Measurements from ENCODE around the gene LSM3.
A peak's percentile ranks its signal among the peaks of the same experiment; 100 is the strongest.

The LSM3 gene

DNA sequence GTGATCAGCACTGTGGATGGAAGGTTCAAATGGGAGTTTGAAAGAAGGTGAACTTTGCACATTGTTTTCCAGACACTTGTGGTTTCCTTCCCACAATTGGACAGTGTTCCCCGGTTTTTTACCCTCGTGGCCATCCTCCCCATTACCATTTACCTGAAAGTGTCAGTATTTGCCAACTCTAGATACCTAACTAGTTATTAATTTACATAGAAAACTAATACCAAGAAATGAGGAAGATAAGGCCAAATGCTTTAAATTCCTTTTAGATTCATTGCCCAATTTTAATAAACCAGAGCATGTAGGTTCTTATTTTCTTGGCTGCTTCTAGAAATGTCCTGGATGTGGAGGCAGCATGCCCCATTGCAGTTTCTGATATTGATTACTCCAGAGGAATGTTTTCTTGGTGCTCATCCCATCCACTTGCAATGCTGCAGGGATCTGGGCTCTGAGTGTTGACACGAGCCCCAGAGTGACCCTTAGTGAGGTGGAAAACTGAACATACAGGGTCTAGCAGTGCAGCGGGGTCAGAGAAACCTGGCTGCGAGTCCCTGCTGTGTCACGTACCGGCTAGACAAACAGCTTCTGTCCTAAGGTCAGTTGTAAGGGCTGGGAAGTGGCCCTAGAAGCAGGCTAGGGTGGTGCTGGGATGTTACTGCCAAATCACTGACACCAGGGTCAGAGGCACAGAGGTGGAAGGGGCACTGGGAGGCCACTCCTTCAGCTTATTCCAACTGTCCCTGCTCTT, 23.5 kb downstream of the LSM3 start:
- no peak for DNase-seq

DNA sequence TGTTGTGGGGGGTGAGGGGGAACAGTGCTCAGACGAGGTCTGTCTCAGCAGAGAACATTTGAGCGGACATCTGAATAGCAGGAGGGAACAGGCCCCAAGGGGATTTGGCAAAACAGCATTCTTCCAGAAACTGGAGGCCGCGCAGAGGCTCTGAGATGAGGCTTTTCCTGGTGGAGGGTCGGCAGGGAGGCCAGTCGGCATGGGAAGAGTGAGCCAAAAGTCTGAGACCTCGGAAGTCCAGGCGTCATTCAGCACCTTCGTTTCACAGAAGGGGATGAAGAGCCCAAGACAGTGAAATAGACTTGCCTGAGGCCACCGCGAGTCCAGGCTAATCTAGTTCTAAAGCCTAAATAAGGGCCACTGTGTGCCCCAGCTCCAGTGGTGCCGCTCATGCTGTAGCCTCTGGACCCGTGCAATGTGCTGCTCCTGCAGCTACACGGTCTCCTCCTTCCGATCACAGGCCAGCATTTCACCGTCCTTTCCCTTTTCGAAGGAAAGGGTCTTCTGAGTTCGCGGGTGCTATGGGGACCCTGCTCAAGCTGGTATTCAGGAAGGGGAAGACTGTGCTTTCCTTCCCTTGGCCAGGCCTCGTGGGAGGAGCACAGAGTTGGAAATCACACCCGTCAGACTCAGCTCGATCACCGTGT, 24.4 kb downstream of the LSM3 start:
- no peak for DNase-seq

DNA sequence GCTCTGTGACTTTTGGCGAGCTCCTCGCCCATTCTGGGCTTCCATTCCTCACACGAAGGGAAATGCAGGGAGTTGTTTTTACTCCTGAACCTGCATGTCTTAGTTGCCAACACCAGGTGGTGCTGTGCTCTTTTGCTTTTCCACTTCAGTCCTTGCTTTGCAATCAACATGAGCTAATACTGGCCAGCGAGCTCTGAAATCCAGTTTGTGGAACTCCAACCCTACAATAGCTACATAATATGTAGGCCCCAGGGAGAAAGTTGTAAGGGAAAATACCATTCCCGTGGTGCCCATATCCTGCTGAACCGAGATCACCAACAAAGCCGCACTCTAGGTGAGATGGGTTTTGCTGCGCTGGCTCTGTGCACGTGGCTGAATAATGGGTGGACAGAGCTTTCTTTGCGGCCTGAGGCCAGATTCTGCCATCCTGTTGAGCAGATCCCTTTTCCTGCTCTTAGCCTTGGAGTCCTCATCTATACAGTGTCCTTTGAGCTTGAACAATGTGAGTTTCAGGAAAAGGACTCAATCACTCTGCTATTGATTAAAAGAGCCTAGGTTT, 25.0 kb downstream of the LSM3 start:
- DNase-seq = peak; percentile 20

DNA sequence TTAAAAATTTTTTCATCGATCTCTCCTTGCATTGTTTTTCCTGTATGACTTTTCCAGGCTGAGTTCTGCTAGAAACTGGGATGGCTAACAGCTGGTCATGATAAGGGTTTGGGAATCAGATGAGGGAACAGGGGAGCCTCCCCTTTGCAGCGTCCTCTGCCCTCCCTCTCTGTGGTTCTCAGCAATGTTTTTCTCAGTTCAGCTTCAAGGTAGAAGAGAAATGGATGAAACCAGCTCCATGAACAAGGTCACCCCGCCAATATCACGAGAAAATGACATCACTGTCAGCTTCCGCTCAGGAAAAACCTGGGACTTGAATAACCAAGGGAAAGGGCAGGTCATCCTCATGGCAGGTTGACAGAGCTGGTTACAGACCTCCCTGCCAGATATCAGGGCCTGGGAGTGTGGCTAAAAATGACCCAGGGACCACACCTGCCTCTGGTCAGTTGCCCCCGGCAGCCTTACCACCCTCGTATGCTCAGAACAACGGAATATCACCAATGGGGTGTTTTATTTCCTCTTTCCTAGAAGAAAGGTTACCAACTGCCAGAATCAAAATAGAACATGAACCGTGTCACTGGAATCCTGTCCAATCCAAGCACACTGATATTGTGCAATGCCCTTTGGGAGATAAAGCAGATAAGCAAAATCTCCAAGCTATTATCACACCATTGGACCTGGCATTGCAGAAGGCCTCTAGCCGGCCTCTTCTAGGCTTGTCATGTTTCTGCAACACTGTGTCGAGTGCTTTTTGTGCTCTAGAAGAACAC, 26.1 kb downstream of the LSM3 start:
- DNase-seq = no peak

DNA sequence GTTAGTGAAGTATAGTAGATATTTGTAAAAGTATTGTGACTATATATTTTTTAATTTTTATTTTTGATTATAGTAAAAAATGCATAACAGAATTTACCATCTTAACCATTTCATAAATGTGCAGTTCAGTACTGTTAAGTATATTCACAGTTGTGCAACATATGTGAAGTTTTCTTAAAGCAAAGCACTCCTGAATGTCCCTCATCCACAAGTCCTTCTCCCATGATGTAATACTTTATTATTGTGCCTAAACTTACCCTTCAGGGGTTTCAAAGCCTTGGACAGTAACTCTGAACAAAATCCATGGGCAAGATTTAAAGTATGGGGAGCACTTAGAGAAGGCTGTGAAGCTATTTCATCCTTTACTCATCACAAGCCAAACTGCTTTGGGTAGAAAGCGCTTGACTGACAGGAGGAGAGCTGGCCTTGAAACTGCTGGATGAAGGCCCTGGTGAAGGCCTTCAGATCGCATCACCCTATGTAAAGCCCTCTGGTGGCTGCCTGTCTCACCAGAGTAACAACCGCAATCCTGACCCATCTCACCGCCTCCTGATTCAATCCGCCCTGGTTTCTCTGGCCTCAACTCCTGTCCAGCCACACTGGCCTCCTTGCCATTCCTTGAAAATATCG, 28.0 kb downstream of the LSM3 start:
- no peak for DNase-seq

DNA sequence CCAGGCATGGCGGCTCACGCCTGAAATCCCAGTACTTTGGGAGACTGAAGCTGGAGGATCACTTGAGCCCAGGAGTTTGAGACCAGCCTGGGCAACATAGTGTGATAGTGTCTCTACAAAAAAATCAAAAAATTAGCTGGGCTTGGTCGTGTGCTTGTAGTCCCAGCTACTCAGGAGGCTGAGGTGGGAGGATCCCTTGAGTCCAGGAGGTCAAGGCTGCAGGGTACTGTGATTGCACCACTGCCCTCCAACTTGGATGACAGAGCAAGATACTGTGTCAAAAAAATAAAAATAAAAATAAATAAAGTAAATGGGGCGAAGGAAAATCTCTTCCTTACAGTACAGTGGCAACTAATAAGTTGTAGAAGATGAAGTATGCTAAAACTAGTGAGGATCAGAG, 29.6 kb downstream of the LSM3 start:
- DNase-seq = no peak

DNA sequence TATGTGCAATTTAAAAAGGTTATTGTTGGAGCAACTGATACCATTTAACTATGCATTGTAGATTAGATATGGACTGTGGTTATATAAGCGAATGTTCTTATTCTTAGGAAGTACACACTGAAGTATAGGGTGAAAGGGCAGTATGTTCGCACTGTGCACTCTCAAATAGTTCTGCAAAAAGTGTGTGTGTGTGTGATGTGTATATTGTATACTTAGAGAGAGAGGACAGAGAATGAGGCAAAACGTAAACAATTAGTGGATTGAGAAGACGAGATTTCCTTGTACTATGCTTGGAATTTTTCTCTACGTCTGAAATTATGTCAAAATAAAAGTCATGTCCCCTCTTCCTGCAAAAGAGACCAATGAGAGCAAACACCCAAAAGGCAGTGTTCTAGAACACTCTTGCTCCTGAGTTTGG, 30.4 kb downstream of the LSM3 start:
- DNase-seq = no peak

DNA sequence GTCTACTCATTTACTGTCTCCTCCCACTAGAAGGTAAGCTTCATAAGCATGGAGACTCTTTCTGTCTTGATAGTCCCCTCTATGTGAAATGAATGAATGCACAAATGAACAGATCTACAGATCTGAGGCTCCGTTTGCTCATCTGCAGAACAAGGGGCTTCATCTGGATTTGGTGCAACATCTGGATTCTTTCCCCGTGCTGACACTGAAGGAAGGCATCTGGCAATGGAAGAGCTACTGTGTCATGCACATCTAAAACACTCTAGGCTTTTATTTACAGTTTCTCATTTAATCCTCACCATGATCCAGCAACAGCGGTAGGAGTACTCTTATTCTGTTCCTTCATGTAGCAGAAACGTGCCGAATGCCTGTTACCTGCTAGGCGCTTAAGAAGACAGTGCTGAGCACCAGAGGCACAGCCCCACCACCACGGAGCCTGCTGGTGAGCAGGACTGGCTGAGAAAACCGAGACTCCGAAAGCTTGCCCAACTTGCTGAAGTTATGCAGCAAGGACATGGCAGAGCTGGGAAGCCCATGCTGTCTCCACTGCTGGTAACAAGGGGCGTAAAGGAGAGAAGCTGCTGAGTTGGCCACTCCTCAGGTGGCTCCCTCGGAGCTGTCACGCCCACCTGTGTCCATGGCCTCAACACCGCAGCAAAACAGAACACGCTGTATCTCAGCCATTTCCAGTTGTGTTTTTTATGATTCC, 31.1 kb downstream of the LSM3 start:
- no peak for DNase-seq

DNA sequence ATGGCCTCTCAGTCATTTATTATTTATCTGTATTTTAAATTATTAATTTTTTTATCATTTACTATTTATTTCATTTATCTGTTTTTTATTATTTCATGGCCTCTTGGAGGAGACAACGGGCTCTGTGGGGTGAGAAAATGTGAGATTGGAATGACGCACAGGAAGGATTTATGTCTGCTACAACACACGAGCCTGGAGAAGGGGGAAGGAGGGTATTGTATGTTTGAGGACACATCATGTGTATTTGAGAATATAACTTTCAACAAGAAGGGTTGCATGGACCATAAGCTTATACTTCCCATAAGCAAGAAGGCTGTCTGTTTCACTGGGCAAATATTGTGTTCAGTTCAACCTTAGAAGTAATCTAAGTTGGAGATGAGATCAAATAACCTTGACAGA, 31.7 kb downstream of the LSM3 start:
- DNase-seq = no peak

DNA sequence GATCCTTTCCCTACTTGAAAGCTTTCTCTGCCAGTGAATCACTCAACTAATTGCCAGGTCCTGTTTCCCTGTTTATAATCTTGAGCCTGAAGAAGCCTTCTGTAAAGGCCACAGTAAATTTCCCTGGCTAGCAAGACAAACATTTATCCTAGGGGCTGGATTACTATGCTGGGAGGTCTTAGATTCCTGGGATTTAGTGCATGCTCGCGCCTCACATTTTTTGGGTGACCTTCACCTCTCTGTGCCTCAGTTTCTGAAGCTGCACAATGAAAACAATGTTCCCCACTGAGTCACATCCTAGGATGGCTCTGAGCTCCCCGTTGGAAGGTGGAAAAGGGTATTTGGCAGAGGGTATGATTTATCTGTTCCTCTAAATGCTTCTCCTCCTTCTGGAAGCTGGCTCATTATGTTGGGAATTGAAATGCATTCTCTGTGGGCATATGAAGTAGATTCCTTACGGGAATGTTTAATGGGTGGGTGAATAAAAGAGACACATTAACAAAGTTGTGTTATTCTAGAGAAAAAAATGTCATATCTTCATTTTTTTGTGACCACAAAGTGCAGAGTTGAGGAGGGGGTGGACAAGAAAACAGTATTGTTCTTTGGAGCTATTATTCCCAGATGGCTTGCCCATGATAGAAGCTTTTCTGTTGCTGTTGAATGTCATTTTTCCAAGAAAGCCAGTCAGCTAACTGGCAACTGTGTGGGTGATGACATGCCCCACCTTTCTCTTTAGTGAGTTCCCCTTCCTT, 32.4 kb downstream of the LSM3 start:
- DNase-seq = no peak

DNA sequence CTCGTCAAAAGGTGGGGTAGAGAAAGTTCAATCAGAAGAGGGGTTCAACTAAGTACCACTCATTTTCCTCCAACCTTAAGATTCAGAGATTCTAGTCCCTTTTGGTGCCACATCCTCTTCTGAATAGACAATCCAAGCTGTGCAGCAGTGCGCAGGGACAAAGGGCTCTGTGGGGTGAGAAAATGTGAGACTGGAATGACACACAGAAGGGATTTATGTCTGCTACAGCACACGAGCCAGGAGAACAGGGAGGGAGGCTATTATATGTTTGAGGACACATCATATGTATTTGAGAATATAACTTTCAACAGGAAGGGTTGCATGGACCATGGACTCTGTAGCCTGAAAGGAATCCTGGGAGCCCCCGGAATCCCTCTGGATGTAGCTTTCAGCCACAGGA, 33.0 kb downstream of the LSM3 start:
- no peak for DNase-seq

DNA sequence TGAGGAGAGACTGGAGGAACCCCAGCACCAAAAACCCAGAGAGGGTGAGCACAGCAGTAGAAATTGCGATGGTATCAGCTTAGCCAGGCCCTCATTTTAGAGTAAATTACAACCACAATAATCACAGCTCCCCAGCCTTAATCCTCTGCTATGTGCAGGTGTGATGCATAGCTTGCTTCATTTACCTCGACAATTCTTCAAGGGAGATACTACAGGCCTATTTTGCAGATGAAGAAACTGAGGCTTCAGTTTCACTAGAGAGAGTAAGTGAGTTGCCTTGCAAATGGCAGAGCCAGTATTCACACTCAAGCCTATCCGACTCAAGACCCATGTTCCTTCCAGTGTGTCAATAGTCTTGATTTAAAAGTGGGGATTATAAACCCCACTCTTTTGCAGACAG, 33.4 kb downstream of the LSM3 start:
- DNase-seq = no peak

DNA sequence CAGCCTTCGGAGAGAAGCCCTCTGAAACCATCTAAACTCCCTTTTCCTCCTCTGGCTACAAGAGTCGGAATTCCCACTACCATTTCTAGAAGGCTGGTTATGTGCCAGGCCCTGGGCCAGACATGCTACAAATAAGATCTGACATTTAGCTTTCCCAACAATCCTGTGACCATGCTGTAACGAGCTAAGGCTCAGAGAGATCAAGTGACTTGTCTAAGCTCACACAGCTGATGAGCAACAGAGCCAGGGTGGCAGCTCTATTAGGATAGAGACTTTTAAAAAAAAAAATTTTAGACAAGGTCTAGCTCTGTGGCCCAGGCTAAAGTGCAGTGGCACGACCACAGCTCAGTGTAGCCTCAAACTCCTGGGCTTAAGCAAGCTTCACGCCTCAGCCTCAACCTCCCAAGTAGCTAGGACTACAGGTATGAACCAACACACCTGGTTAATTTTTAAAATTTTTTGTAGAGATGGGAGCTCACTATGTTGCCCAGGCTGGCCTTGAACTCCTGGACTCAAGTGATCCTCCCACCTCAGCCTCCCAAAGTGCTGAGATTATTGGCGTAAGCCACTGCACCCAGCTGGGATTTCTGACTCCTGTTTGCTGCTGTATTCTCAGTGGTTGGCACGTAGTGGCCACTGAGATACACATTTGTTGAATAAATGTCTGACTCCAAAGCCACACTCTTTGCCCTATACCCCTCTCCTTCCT, 34.6 kb downstream of the LSM3 start:
- no peak for DNase-seq

DNA sequence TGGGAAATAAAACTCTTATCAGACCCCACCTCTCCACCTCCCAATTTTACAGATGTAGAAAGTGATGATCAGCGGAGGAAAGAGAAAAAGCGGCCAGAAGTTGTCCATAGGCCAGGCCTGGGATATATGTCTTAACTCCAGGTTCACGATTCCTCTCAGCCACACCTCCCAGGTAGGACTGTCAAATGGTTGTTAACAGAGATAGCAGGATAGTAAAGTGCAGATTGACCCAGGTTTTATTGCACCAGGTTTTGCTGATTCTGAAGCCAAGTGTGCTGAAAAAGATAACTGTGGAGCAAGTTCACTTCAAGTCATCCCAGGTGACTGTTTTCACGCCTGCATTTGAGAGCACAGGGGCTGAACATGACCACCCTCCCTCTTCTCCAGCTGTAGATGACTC, 36.1 kb downstream of the LSM3 start:
- DNase-seq = no peak

DNA sequence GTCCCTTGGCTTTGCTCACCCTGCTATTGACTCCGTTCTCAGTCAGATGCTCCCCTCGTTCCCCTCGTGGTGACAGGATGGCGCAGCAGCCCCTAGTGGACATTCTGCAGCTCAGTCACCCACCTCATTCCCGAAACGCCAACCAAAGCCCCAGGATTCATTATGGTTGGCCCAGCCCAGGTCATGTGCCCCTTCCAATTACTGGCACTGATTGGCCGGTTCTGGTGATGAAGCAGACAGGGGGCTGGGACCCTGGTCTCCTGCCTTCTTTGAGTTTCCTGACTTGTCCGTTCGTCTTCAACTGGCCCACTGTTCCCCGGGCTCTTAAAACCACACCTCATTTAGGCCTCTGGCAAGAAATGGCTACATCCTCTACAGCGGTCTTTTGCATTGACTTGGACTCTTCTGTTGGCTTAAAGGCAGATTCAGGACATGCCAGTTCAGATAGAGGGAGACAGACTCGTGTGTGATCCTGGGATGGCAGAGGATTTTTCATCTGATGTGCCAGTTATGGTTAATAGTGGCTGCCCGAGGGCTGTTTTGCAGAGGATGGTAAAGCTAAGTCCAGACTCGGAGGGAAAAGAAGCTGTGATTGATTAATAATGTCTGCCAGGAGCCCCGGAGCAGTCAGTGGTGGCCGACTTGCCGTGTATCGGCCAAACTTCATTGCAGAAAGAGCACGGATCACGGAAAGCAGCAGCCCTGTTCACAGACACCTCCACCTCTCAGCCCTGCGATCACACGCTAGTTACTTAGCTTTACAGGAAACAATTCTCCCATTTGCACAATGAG, 37.8 kb downstream of the LSM3 start:
- DNase-seq = peak; percentile 83

DNA sequence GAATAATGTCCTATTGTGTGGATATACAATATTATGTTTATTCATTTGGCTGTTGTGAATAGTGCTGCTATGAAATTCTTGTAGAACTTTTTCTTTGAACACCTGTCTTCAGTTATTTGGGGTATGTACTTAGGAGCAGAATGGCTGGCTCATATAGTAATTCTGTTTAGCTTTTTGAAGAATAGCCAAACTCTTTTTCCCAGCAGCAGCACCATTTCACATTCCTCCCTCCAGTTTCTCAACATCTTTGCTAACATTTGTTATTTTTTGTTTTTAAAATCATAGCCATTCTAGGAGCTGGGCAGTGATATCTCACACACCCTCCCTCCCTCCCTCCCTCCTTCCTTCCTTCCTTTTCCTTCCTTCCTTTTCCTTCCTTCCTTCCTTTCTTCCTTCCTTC, 39.7 kb downstream of the LSM3 start:
- no peak for DNase-seq

DNA sequence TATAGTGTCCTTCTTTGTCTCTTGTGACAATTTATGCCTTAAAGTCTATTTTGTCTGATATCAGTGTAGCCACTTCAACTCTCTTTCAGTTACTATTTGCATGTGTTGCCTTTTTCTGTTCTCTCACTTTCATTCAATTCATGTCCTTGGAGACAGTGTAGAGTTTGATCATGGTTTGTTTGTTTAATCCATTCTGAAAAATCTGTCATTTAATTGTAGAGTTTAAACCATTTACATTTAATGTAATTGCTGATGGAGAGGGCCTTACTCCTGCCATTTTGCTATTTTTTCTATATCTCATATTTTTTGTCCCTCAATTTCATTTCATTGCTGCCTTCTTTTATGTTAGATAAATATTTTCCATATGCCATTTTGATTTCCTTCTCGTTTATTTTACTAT, 42.3 kb downstream of the LSM3 start:
- DNase-seq = no peak

DNA sequence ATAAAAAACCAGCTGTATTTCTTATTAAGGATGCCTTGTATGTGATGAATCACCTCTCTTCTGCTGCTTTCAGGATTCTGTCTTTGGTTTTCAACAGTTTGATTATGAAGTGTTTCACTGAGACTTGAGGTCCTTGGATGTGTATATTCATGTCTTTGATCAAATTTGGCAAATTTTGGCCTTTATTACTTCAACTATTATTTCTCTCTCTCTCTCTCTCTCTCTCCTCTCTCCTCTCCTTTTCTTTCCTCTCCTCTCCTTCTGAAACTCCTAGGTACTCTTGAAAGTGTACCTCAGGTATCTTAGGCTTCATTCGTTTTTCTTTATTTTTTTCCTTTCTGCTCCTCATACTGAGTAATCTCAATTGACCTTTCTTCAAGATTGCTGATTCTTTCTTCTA, 43.3 kb downstream of the LSM3 start:
- no peak for DNase-seq

DNA sequence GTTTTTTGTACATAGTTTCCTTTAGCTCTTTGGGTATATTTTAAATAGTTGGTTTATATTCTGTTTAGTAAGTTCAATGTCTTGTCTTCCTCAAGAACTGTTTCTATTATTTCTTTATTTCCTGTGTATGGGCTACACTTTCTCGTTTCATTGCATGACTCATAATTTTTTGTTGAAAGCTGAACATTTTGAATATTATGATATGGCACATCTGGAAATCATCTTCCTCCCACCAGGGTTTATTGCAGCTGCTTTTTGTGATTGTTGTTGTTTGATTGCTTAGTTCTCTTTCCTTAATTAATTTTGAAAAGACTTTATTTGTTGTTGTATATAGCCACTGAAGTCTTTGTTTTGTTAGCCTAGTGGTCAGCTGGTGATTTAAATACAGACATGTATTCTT, 43.8 kb downstream of the LSM3 start:
- no peak for DNase-seq

DNA sequence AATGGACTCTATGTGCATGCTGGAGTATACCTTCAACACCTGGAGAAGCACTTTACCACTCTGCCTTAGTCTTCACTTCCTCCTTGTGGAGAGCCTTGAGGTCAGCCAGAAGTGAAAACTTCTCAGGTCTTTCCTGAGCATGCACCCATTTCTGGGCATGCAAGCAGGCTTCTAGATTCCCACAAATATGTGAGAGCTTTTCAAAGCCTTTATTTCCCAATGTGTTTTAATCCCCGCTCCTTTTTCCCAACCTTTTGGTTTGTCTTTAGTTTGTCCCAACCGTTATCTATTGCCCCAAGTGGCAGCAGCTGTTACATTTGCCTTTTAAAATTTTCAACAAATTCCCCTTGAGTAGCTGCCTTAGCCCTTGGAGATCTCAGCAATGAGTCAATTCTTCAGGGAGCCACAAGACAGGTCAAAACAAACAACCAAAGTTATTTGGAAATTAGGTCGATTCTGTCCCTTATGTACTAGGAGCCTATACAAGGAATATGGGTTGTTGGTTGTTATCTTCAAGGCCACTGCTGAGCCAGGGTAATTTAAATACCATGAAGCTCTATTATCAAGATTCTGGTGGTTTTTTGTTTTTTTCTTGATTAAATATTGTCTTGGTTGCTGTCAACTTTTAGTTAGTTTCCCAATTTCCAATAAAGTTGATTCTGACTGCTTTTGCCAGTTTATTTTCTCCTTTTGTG, 44.4 kb downstream of the LSM3 start:
- DNase-seq = no peak
